GM19351 (cell line): ENCODE data around the gene GSK3B.
A peak's percentile ranks its signal among the peaks of the same experiment; 100 is the strongest.

ENCODE experiments used
- ATAC-seq: cut with Tn5 transposase; IDR thresholded peaks from one replicate; pipeline ENCODE4 v1.9.1; 2021; ENCODE audit warnings: mild to moderate bottlenecking, moderate library complexity; ENCODE audit not compliant: unreplicated experiment

Gene GSK3B

GRCh38 chr3:119792270-119792669 lies 302.0 kb downstream of the GSK3B start:
- ATAC-seq: no peak

GRCh38 chr3:119790369-119790768 lies 303.9 kb downstream of the GSK3B start:
- ATAC-seq: no peak

- ATAC-seq: no peak
These were observed 307.8 kb downstream of the GSK3B start for GRCh38 chr3:119786409-119786808.

GRCh38 chr3:119783883-119784282 lies 310.4 kb downstream of the GSK3B start:
- ATAC-seq: no peak

- ATAC-seq: no peak
These were observed 311.0 kb downstream of the GSK3B start for GRCh38 chr3:119783255-119783654.

- no peak for ATAC-seq
These were observed 311.8 kb downstream of the GSK3B start for GRCh38 chr3:119782460-119782859.

GRCh38 chr3:119781330-119782198 lies 312.7 kb downstream of the GSK3B start, which contains the start of gene NR1I2:
Gene NR1I2, plus strand, starts transcription at chr3:119782101.
- no peak for ATAC-seq

- no peak for ATAC-seq
These were observed 314.4 kb downstream of the GSK3B start for GRCh38 chr3:119779731-119780383.

- ATAC-seq: no peak
These were observed 315.4 kb downstream of the GSK3B start for GRCh38 chr3:119778811-119779210.

GRCh38 chr3:119778176-119778575 lies 316.1 kb downstream of the GSK3B start:
- no peak for ATAC-seq

GRCh38 chr3:119776304-119776703 lies 317.9 kb downstream of the GSK3B start:
- no peak for ATAC-seq

- ATAC-seq: peak; percentile 97
These were observed 319.8 kb downstream of the GSK3B start for GRCh38 chr3:119774444-119774843.
